Transverse colon (tissue), 4 donors: Measurements from ENCODE around the gene RABGGTB. TPM values are rescaled to one million over a fixed set of nuclear protein-coding genes. Genes with fewer than 3 reads are reported as not detected.
"Not testable (repeated sequence)": the region's sequence is repeated elsewhere in the genome, so short reads cannot be mapped to it uniquely, and the experiment has no call there.

ENCODE experiments used
- DNase-seq: peaks from one replicate; pipeline ENCODE4 v3.0.0-alpha.2; 2019
- H3K27ac ChIP-seq, 4 donors: fragments of 200-600 bp; sonication (generic); 2 replicates each; pipeline ENCODE4 v1.5.1; 2016 to 2018; ENCODE audit warnings: inconsistent platforms in 4 of 4
- H3K27me3 ChIP-seq: fragments of 200-600 bp; sonication (generic); 2 replicates; pipeline ENCODE4 v1.5.1; 2017; ENCODE audit warnings: inconsistent platforms
- H3K36me3 ChIP-seq, 4 donors: fragments of 200-600 bp; sonication (generic); 2 replicates each; pipeline ENCODE4 v1.5.1; 2017 to 2019; ENCODE audit warnings: inconsistent platforms in 4 of 4
- H3K4me1 ChIP-seq, 4 donors: fragments of 200-600 bp; sonication (generic); 2 replicates each; pipeline ENCODE4 v1.5.1; 2017 to 2020; ENCODE audit warnings: inconsistent platforms in 4 of 4
- H3K4me3 ChIP-seq, 4 donors: fragments of 200-600 bp; sonication (generic); 1 replicate in 1 of 4; 2 replicates in 3 of 4; pipeline versions ENCODE4 v1.5.1 to v1.6.1; 2017 to 2019; ENCODE audit warnings: inconsistent platforms in 4 of 4
- H3K9me3 ChIP-seq, 2 donors: fragments of 200-600 bp; sonication (generic); 2 replicates each; pipeline ENCODE4 v1.5.1; 2017 to 2019; ENCODE audit warnings: inconsistent platforms in 2 of 2
- CTCF ChIP-seq, 5 experiments: fragments of 200-600 bp in 3 of 5; fragments of 450-650 bp in 2 of 5; sonication (generic) in 3 of 5; IDR thresholded peaks; 1 replicate in 2 of 5; 2 replicates in 3 of 5; pipeline ENCODE4 v1.5.1; 2016 to 2017; ENCODE audit warnings: antibody characterized with exemption in 5 of 5, inconsistent platforms in 3 of 5, mild to moderate bottlenecking in 2 of 5, moderate library complexity in 1 of 5
- EP300 ChIP-seq: sonication (generic); formaldehyde crosslinking; IDR thresholded peaks from one replicate; pipeline ENCODE4 v1.6.1; 2017; ENCODE audit warnings: antibody characterized with exemption, low read depth
- POLR2A ChIP-seq: fragments of 450-650 bp; IDR thresholded peaks from one replicate; pipeline ENCODE4 v1.6.1; 2016; ENCODE audit warnings: antibody characterized with exemption, mild to moderate bottlenecking, moderate library complexity
- POLR2AphosphoS5 ChIP-seq, 3 donors: sonication (generic); formaldehyde crosslinking; IDR thresholded peaks; one replicate each; pipeline ENCODE4 v1.6.1; 2016; ENCODE audit warnings: antibody characterized with exemption in 3 of 3
- WGBS, 2 donors: methylation state at CpG; one replicate each; pipeline ENCODE4 v1.1.5; 2018; ENCODE audit warnings: low coverage in 1 of 2; 5-methylcytosine and 5-hydroxymethylcytosine counted together
- in situ Hi-C, 4 donors: fragments of 200-750 bp; cut with MboI; loops; one replicate each; pipeline versions ENCODE4 v1.15.0 to v1.15.1; 2017; ENCODE audit warnings: low sequenced_read_pairs in 3 of 4, low pct_ligation_motif_present in 1 of 4, low pct_unique_long_range_greater_than_20kb in 1 of 4
- intact Hi-C: fragments of 100-400 bp; cut with DNase I; formaldehyde crosslinking; loops from one replicate; pipeline ENCODE4 v1.15.1; 2023; ENCODE audit warnings: low total_unique reads
- total RNA-seq, 4 donors: library from RNA; depleted of rRNA; stranded (reverse); fragments of >200 nt; gene quantifications; one replicate each; pipeline ENCODE4 v1.1.0, GENCODE V29; 2016

Gene RABGGTB
- total RNA-seq, result 100 to 1,000 TPM in 1 of 4 donors, 10 to 100 TPM in 3; 21.3 to 126 (median 68.4) TPM

GRCh38 chr1:75785983-75786853 lies at the start of gene RABGGTB:
RABGGTB (plus strand) TSS chr1:75786256; CDS start chr1:75786272, 16 bp downstream.
- peak; percentile 96 to 98 (median 97) for TF ChIP-seq POLR2AphosphoS5 (IDR thresholded peaks at IDR 0.05)
- TF ChIP-seq CTCF (IDR thresholded peaks at IDR 0.05), result peak in 1 of 5 experiments; percentile 9
- TF ChIP-seq EP300, result no peak
- TF ChIP-seq POLR2A, result peak; percentile 95
- no peaks in the 10 kb centered on the region for H3K27me3 ChIP-seq
- H3K4me1 ChIP-seq, result peaks cover 33 to 52% (median 46%) of the 10 kb centered on the region in 4 donors
- peaks cover 0 to 1% (median 0%) of the 10 kb centered on the region in 4 donors for H3K36me3 ChIP-seq
- intact Hi-C loops, result no loop called here
- in situ Hi-C loops, result loop anchor here in 1 of 4 donors (10.0 kb wide), 1 partner anchor 61 kb away; the partner anchor contains the start of gene ACADM
- H3K4me3 ChIP-seq, result peak within 1 kb of the TSS; percentile 27 to 80 (median 62)
- H3K27ac ChIP-seq, result peak within 1 kb of the TSS; percentile 89 to 91 (median 90)
- no peaks in the 10 kb centered on the region for H3K9me3 ChIP-seq
- DNase-seq, result peak; percentile 97
- WGBS, 2 donors, result 0% methylated on average over 7 to 28 of the region's 28 CpGs

GRCh38 chr1:75742047-75742625 lies 43.9 kb upstream of the RABGGTB start:
- peaks cover 0 to 42% (median 10%) of the 10 kb centered on the region in 4 donors for H3K36me3 ChIP-seq
- H3K27ac ChIP-seq, result no peak overlapping the region
- no peaks in the 10 kb centered on the region for H3K27me3 ChIP-seq
- no peak for TF ChIP-seq POLR2A
- no peak for TF ChIP-seq CTCF (IDR thresholded peaks at IDR 0.05)
- TF ChIP-seq EP300, result no peak
- TF ChIP-seq POLR2AphosphoS5 (IDR thresholded peaks at IDR 0.05), result no peak
- intact Hi-C loops, result no loop called here
- WGBS, 2 donors, result 92 to 96% methylated on average over 4 to 6 of the region's 6 CpGs
- DNase-seq, result no peak
- no peaks in the 10 kb centered on the region for H3K9me3 ChIP-seq
- no peaks in the 10 kb centered on the region for H3K4me1 ChIP-seq
- no peak overlapping the region for H3K4me3 ChIP-seq
- in situ Hi-C loops, result no loop called here

- no peak for TF ChIP-seq POLR2AphosphoS5 (IDR thresholded peaks at IDR 0.05)
- no peak for TF ChIP-seq CTCF (IDR thresholded peaks at IDR 0.05)
- no peak for TF ChIP-seq POLR2A
- no peak for TF ChIP-seq EP300
- Histone ChIP-seq H3K27ac (no peak overlapping the region), H3K4me3 (no peak overlapping the region), H3K36me3 (peaks cover 0 to 36% (median 13%) of the 10 kb centered on the region in 4 donors), H3K27me3 (no peaks in the 10 kb centered on the region), H3K9me3 (no peaks in the 10 kb centered on the region), H3K4me1 (no peaks in the 10 kb centered on the region)
- in situ Hi-C loops, result no loop called here
- DNase-seq, result no peak
- intact Hi-C loops, result no loop called here
- WGBS, 2 donors, result 74 to 81% methylated on average over 4 of the region's 4 CpGs
Measured at GRCh38 chr1:75745276-75745675, 40.8 kb upstream of the RABGGTB start.

GRCh38 chr1:75757210-75757609 lies 28.8 kb upstream of the RABGGTB start:
- in situ Hi-C loops, intact Hi-C loops, H3K4me3 ChIP-seq, DNase-seq, H3K9me3 ChIP-seq, H3K27me3 ChIP-seq, H3K27ac ChIP-seq, H3K4me1 ChIP-seq: not testable (repeated sequence)
- H3K36me3 ChIP-seq, result peaks cover 0 to 31% (median 15%) of the 10 kb centered on the region in 4 donors

- H3K27me3 ChIP-seq, H3K4me1 ChIP-seq, DNase-seq, intact Hi-C loops, H3K4me3 ChIP-seq, H3K27ac ChIP-seq, in situ Hi-C loops, H3K9me3 ChIP-seq: not testable (repeated sequence)
- peaks cover 0 to 27% (median 10%) of the 10 kb centered on the region in 4 donors for H3K36me3 ChIP-seq
- 91% methylated on average over 4 of the region's 4 CpGs; no CpG with 5 or more reads in 1 of the 2 donors for WGBS, 2 donors
Measured at GRCh38 chr1:75758543-75758942, 27.5 kb upstream of the RABGGTB start.
